PC-3 (cell line): Measurements from ENCODE around the gene RPE. TPM values are rescaled to one million over a fixed set of nuclear protein-coding genes. Genes with fewer than 3 reads are reported as not detected.

Experiments used
- ATAC-seq: fragments of 200-7000 bp; cut with Tn5 transposase; 2 replicates; pipeline ENCODE4 v1.9.1; 2020; ENCODE audit warnings: mild to moderate bottlenecking, moderate library complexity
- BruUV-seq: library from RNA; stranded (reverse); fragments of 400-500 nt; replicated peaks from 2 replicates; lab custom pipeline; 2021; lab: Mats Ljungman, UMichigan
- CTCF ChIA-PET: fragments of 300-600 bp; sonication (Branson Sonifier 250); formaldehyde crosslinking; loops from one replicate; lab custom pipeline; 2022; ENCODE audit warnings: antibody characterized with exemption; lab: Charles Lee
- POLR2A ChIA-PET: fragments of 300-600 bp; sonication (Branson Sonifier 250); formaldehyde crosslinking; loops from one replicate; lab custom pipeline; 2022; ENCODE audit warnings: antibody characterized with exemption; ENCODE audit not compliant: unreplicated experiment; lab: Charles Lee
- DNase-seq: peaks from one replicate; pipeline ENCODE4 v3.0.0-alpha.2; 2015
- H2AFZ ChIP-seq: fragments of 300-600 bp; sonication (generic); 2 replicates; pipeline ENCODE4 v1.6.0; 2016; ENCODE audit warnings: antibody characterized with exemption, low read length
- H3F3A ChIP-seq: fragments of 300-600 bp; sonication (generic); one replicate; pipeline ENCODE4 v1.6.0; 2017; ENCODE audit warnings: antibody characterized with exemption, low read length, control low read depth, mild to moderate bottlenecking; ENCODE audit not compliant: unreplicated experiment
- H3K27ac ChIP-seq: fragments of 300-600 bp; sonication (generic); 2 replicates; pipeline ENCODE4 v1.5.1; 2016; ENCODE audit warnings: mild to moderate bottlenecking, low read length
- H3K27me3 ChIP-seq: fragments of 300-600 bp; sonication (generic); 2 replicates; pipeline ENCODE4 v1.6.1; 2016; ENCODE audit warnings: low read length, mixed read lengths
- H3K36me3 ChIP-seq: fragments of 300-600 bp; sonication (generic); 2 replicates; pipeline ENCODE4 v1.6.1; 2016; ENCODE audit warnings: low read depth, mixed run types, low read length, mixed read lengths
- H3K4me1 ChIP-seq: fragments of 300-600 bp; sonication (generic); 2 replicates; pipeline ENCODE4 v1.5.1; 2016; ENCODE audit warnings: low read length; ENCODE audit not compliant: insufficient read depth
- H3K4me2 ChIP-seq: fragments of 300-600 bp; sonication (generic); 2 replicates; pipeline ENCODE4 v1.6.0; 2016; ENCODE audit warnings: low read length
- H3K4me3 ChIP-seq: fragments of 300-600 bp; sonication (generic); 2 replicates; pipeline ENCODE4 v1.5.1; 2016; ENCODE audit warnings: mild to moderate bottlenecking, low read length, mixed read lengths
- H3K79me2 ChIP-seq: fragments of 300-600 bp; sonication (generic); 2 replicates; pipeline ENCODE4 v1.6.1; 2017; ENCODE audit warnings: low read length, mixed read lengths
- H3K9ac ChIP-seq: fragments of 300-600 bp; sonication (generic); 2 replicates; pipeline ENCODE4 v1.6.0; 2016; ENCODE audit warnings: mild to moderate bottlenecking, low read length
- H3K9me2 ChIP-seq: fragments of 300-600 bp; sonication (generic); replicated peaks from 2 replicates; pipeline ENCODE4 v1.6.1; 2016; ENCODE audit warnings: mixed run types, low read length, mixed read lengths
- H3K9me3 ChIP-seq: fragments of 300-600 bp; sonication (generic); 2 replicates; pipeline ENCODE4 v1.6.1; 2016; ENCODE audit warnings: low read length, mixed read lengths
- H4K20me1 ChIP-seq: fragments of 300-600 bp; sonication (generic); 2 replicates; pipeline ENCODE4 v1.6.1; 2016; ENCODE audit warnings: low read length, mixed read lengths
- EZH2 ChIP-seq: fragments of 300-600 bp; sonication (generic); IDR thresholded peaks from one replicate; pipeline ENCODE4 v1.6.1; 2017; ENCODE audit warnings: antibody characterized with exemption, mild to moderate bottlenecking, low read length; ENCODE audit not compliant: unreplicated experiment
- EZH2phosphoT487 ChIP-seq: fragments of 300-600 bp; sonication (generic); IDR thresholded peaks from 2 replicates; pipeline ENCODE4 v1.6.1; 2018; ENCODE audit warnings: mild to moderate bottlenecking, antibody characterized with exemption, low read length, borderline replicate concordance
- intact Hi-C: fragments of 100-400 bp; cut with micrococcal nuclease; formaldehyde crosslinking; loops from 2 replicates; pipeline ENCODE4 v1.9.0; 2023
- total RNA-seq: library from RNA; depleted of rRNA; stranded (reverse); fragments of >200 nt; gene quantifications from 2 replicates; pipeline ENCODE4 v1.2.3, GENCODE V29; 2014
- TF ChIP-seq, protein P1 (sequence below): fragments of 300-600 bp; sonication (generic); conservative IDR thresholded peaks from 2 replicates; pipeline ENCODE4 v1.5.1; 2017; ENCODE audit warnings: antibody characterized with exemption, low read depth, mild to moderate bottlenecking, low read length

The RPE gene
- total RNA-seq, 1 experiment from 2014 or later: 60.5 TPM

DNA sequence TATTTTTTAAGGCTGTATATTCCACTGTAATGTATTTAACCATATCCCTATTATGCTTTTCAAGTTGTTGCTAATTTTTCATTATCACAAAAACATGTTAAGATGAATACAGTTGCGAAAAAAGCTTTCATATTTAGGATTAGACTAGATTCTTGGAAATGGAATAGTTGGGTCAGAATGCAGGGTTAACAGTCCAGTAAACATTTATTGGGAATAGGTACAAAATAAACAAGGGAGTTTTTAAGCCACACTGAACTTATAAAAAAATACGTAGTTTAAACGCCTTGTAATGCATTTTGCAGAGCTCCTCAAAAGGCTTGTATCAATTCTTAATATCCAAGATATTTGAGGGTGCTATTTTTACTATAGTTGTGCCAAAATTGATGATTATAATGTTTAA is 35.6 kb downstream of the RPE start:
- ATAC-seq (no peak), DNase-seq (no peak)
- H3K9me2 ChIP-seq: no peaks in the 10 kb centered on the region
- H3K9me3 ChIP-seq: no peaks in the 10 kb centered on the region
- no peaks in the 10 kb centered on the region for H3K27me3 ChIP-seq
- no peaks in the 10 kb centered on the region for H3F3A ChIP-seq
- CTCF ChIA-PET: no interaction called here
- no peaks in the 10 kb centered on the region for H3K4me1 ChIP-seq
- TF ChIP-seq, protein P1, sequence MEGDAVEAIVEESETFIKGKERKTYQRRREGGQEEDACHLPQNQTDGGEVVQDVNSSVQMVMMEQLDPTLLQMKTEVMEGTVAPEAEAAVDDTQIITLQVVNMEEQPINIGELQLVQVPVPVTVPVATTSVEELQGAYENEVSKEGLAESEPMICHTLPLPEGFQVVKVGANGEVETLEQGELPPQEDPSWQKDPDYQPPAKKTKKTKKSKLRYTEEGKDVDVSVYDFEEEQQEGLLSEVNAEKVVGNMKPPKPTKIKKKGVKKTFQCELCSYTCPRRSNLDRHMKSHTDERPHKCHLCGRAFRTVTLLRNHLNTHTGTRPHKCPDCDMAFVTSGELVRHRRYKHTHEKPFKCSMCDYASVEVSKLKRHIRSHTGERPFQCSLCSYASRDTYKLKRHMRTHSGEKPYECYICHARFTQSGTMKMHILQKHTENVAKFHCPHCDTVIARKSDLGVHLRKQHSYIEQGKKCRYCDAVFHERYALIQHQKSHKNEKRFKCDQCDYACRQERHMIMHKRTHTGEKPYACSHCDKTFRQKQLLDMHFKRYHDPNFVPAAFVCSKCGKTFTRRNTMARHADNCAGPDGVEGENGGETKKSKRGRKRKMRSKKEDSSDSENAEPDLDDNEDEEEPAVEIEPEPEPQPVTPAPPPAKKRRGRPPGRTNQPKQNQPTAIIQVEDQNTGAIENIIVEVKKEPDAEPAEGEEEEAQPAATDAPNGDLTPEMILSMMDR: no peak
- TF ChIP-seq EZH2 (no peak), EZH2phosphoT487 (no peak)
- H3K27ac ChIP-seq: no peak overlapping the region
- H3K79me2 ChIP-seq: no peaks in the 10 kb centered on the region
- intact Hi-C loops: no loop called here
- no peak overlapping the region for H3K9ac ChIP-seq
- BruUV-seq: no TSS peak
- no peak overlapping the region for H2AFZ ChIP-seq
- H3K4me2 ChIP-seq: no peak overlapping the region
- POLR2A ChIA-PET: interaction anchor here (0.6 kb wide), 1 partner anchor 501 kb away, joined by 3 read pairs; no protein-coding TSS in a partner anchor
- H3K4me3 ChIP-seq: no peak overlapping the region
- no peaks in the 10 kb centered on the region for H4K20me1 ChIP-seq
- no peaks in the 10 kb centered on the region for H3K36me3 ChIP-seq

DNA sequence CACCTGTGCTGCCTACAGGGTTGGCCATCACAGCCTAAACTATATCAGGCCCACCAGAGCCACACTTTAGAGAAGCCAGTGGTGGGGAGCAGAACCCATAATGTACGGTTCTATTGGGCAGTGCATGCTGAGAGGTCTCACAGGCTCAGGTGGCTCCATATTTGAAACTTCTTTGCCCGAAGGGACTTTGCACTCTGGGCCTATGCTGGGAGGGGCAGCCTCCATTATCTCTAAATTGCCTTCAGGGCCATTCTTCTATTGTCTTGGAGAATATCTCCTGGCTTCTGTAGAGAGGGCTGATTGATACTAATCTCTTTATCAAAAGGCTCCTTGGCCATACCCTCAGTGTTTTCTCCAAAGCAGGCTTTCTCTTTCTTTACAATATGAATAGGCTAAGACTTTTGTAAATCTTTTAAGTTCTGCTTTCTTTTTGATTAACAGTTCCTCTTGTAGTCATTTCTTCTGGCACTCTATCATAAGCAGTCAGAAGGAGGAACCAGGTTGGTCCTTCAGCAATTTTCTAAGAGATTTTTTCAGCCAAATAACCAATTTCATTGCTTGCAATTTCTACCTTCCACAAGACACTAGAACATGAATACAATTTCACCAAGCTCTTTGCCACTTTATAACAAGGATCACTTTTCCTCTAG is 44.5 kb downstream of the RPE start:
- no peak overlapping the region for H3K9ac ChIP-seq
- no peaks in the 10 kb centered on the region for H4K20me1 ChIP-seq
- no peak overlapping the region for H3K27ac ChIP-seq
- H3K4me3 ChIP-seq: no peak overlapping the region
- no TSS peak for BruUV-seq
- no peaks in the 10 kb centered on the region for H3K79me2 ChIP-seq
- H3K9me2 ChIP-seq: no peaks in the 10 kb centered on the region
- H3K4me1 ChIP-seq: no peaks in the 10 kb centered on the region
- no peaks in the 10 kb centered on the region for H3K27me3 ChIP-seq
- TF ChIP-seq EZH2 (no peak), EZH2phosphoT487 (no peak)
- TF ChIP-seq, protein P1: no peak
- no peaks in the 10 kb centered on the region for H3F3A ChIP-seq
- intact Hi-C loops: no loop called here
- DNase-seq (no peak), ATAC-seq (no peak)
- ChIA-PET POLR2A (no interaction called here), CTCF (no interaction called here)
- H3K36me3 ChIP-seq: no peaks in the 10 kb centered on the region
- H3K9me3 ChIP-seq: no peaks in the 10 kb centered on the region
- H3K4me2 ChIP-seq: no peak overlapping the region
- no peak overlapping the region for H2AFZ ChIP-seq

DNA sequence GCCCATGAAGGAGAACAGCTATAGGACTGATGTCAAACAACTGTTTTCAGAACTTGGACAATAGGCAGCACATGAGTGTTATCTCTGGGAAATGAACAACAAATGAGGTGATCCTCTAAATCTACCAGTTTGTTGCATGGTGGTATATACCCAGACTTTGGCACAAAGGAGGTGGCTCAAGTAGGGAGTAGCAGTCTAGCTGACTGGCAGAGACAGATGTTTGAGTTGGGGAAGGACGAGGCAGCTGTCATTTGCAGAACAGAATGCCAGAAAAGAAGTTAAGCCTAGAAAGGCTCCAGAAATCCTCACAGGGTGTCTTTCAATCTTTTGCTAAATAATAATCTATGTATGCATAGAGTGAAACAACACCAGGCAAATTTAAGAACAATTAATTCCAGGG is 47.4 kb downstream of the RPE start:
- BruUV-seq: no TSS peak
- Histone ChIP-seq H2AFZ (no peak overlapping the region), H3K9me3 (no peaks in the 10 kb centered on the region), H3K27me3 (no peaks in the 10 kb centered on the region), H4K20me1 (no peaks in the 10 kb centered on the region), H3K4me1 (no peaks in the 10 kb centered on the region), H3K9ac (no peak overlapping the region), H3K36me3 (no peaks in the 10 kb centered on the region), H3K9me2 (no peaks in the 10 kb centered on the region), H3K79me2 (no peaks in the 10 kb centered on the region), H3F3A (no peaks in the 10 kb centered on the region), H3K4me3 (no peak overlapping the region), H3K4me2 (no peak overlapping the region), H3K27ac (no peak overlapping the region)
- no peak for ATAC-seq
- POLR2A ChIA-PET: no interaction called here
- TF ChIP-seq, protein P1: no peak
- TF ChIP-seq EZH2 (no peak), EZH2phosphoT487 (no peak)
- CTCF ChIA-PET: interaction anchor here (0.6 kb wide), 1 partner anchor 669 kb away, joined by 3 read pairs; no protein-coding TSS in a partner anchor
- intact Hi-C loops: no loop called here
- no peak for DNase-seq
